Spleen (tissue), 11 donors: Measurements from ENCODE around the gene PTRHD1. TPM values are rescaled to one million over a fixed set of nuclear protein-coding genes. Genes with fewer than 3 reads are reported as not detected.
A peak's percentile ranks its signal among the peaks of the same experiment; 100 is the strongest.

ENCODE experiments used
- DNase-seq: peaks from one replicate; pipeline ENCODE4 v3.0.0-alpha.2; 2020
- H3K27ac ChIP-seq, 8 donors: fragments of 200-600 bp; sonication (generic) in 7 of 8; 1 replicate in 4 of 8; 2 replicates in 4 of 8; pipeline versions ENCODE4 v1.5.0 to v1.8.0; 2016 to 2021; ENCODE audit warnings: inconsistent platforms in 4 of 8, mild to moderate bottlenecking in 4 of 8, moderate library complexity in 1 of 8
- H3K27me3 ChIP-seq, 7 donors: fragments of 200-600 bp; sonication (generic) in 6 of 7; replicated peaks in 1 of 7; 1 replicate in 4 of 7; 2 replicates in 3 of 7; pipeline versions ENCODE4 v1.5.0 to v1.8.0; 2016 to 2021; ENCODE audit warnings: inconsistent platforms in 3 of 7, mild to moderate bottlenecking in 1 of 7
- H3K36me3 ChIP-seq, 6 donors: fragments of 200-600 bp; sonication (generic) in 5 of 6; 1 replicate in 4 of 6; 2 replicates in 2 of 6; pipeline versions ENCODE4 v1.5.0 to v1.8.0; 2016 to 2021; ENCODE audit warnings: inconsistent platforms in 2 of 6
- H3K4me1 ChIP-seq, 6 donors: fragments of 200-600 bp; sonication (generic) in 5 of 6; 1 replicate in 3 of 6; 2 replicates in 3 of 6; pipeline versions ENCODE4 v1.5.0 to v1.8.0; 2016 to 2021; ENCODE audit warnings: inconsistent platforms in 3 of 6
- H3K4me3 ChIP-seq, 8 donors: fragments of 200-600 bp; sonication (generic) in 7 of 8; 1 replicate in 4 of 8; 2 replicates in 4 of 8; pipeline versions ENCODE4 v1.5.0 to v1.8.0; 2016 to 2021; ENCODE audit warnings: inconsistent platforms in 4 of 8, mild to moderate bottlenecking in 4 of 8, moderate library complexity in 2 of 8
- H3K9me3 ChIP-seq, 8 donors: fragments of 200-600 bp; sonication (generic) in 7 of 8; 1 replicate in 4 of 8; 2 replicates in 4 of 8; pipeline versions ENCODE4 v1.5.0 to v1.8.0; 2016 to 2021; ENCODE audit warnings: inconsistent platforms in 4 of 8
- POLR2A ChIP-seq, 3 donors: fragments of 450-650 bp; IDR thresholded peaks; one replicate each; pipeline ENCODE4 v1.5.1; 2017; ENCODE audit warnings: antibody characterized with exemption in 3 of 3, mild to moderate bottlenecking in 1 of 3
- POLR2AphosphoS5 ChIP-seq, 3 donors: sonication (generic); formaldehyde crosslinking; IDR thresholded peaks; one replicate each; pipeline ENCODE4 v1.5.1; 2017; ENCODE audit warnings: antibody characterized with exemption in 3 of 3
- WGBS, 5 donors: extraction: QIAGEN DNeasy Blood & Tissue Kit in 3 of 5; methylation state at CpG; one replicate each; pipeline versions ENCODE4 v1.1.5 to v1.1.7; 2013 to 2018; 5-methylcytosine and 5-hydroxymethylcytosine counted together
- intact Hi-C: fragments of 100-400 bp; cut with DNase I; formaldehyde crosslinking; loops from one replicate; pipeline ENCODE4 v1.15.0; 2023; ENCODE audit warnings: low total_unique reads
- polyA plus RNA-seq, 3 donors: library from polyadenylated mRNA; stranded (reverse); fragments of 200-250 nt; gene quantifications; one replicate each; pipeline ENCODE4 v1.2.1, GENCODE V29; 2013
- total RNA-seq, 7 donors: library from RNA; depleted of rRNA in 3 of 7; stranded (reverse); fragments of >200 nt in 3 of 7; fragmentation: NEBNext Ultra II Directional in 4 of 7; extraction: Animal tissue kit (Norgen Biotek cat#: 25700) in 4 of 7; gene quantifications; one replicate each; pipeline versions ENCODE4 v1.1.0 to v1.2.1, GENCODE V29; 2016 to 2021
- TF ChIP-seq, protein P1 (sequence below), 11 experiments: fragments of 200-600 bp in 7 of 11; fragments of 450-650 bp in 4 of 11; sonication (generic) in 4 of 11; IDR thresholded peaks in 8 of 11; conservative IDR thresholded peaks in 3 of 11; 1 replicate in 7 of 11; 2 replicates in 4 of 11; pipeline versions ENCODE4 v1.4.0 to v1.8.0; 2016 to 2021; ENCODE audit warnings: antibody characterized with exemption in 11 of 11, inconsistent platforms in 4 of 11, mild to moderate bottlenecking in 1 of 11
- donor health status: healthy with polysubstance abuse.
- donor health status: DM: no; HTN: no; CAD: no; lungs with moderate emphysema.
- donor health status: DM: no; HTN: no; CAD: no.
- donor health status: Bipolar disorder and iron deficiency.
- donor health status: healthy.
- donor health status: DM: no; HTN: no; CAD: no.
- donor health status: DM: yes; HTN: yes; CAD: no.

Gene PTRHD1
- total and polyA plus RNA-seq, 10 donors: 11.0 to 42.0 (median 23.9) TPM

GRCh38 chr2:24821433-24821891, 28.3 kb upstream of the PTRHD1 start:
- 88 to 97% (median 93%) methylated on average over 12 to 15 of the region's 15 CpGs for WGBS, 5 donors
- peak; percentile 51 for DNase-seq

GRCh38 chr2:24820598-24821432, 27.6 kb upstream of the PTRHD1 start:
- H3K36me3 ChIP-seq: peaks cover 0 to 97% (median 39%) of the 10 kb centered on the region in 6 donors
- no peak overlapping the region for H3K4me3 ChIP-seq
- WGBS, 5 donors: 92 to 95% (median 93%) methylated on average over 17 of the region's 17 CpGs
- no peak overlapping the region for H3K27ac ChIP-seq
- TF ChIP-seq POLR2AphosphoS5 (IDR thresholded peaks at IDR 0.05) (no peak), POLR2A (IDR thresholded peaks at IDR 0.05) (no peak)
- TF ChIP-seq, protein P1, sequence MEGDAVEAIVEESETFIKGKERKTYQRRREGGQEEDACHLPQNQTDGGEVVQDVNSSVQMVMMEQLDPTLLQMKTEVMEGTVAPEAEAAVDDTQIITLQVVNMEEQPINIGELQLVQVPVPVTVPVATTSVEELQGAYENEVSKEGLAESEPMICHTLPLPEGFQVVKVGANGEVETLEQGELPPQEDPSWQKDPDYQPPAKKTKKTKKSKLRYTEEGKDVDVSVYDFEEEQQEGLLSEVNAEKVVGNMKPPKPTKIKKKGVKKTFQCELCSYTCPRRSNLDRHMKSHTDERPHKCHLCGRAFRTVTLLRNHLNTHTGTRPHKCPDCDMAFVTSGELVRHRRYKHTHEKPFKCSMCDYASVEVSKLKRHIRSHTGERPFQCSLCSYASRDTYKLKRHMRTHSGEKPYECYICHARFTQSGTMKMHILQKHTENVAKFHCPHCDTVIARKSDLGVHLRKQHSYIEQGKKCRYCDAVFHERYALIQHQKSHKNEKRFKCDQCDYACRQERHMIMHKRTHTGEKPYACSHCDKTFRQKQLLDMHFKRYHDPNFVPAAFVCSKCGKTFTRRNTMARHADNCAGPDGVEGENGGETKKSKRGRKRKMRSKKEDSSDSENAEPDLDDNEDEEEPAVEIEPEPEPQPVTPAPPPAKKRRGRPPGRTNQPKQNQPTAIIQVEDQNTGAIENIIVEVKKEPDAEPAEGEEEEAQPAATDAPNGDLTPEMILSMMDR (IDR thresholded peaks at IDR 0.05 in 8 of 11, conservative IDR thresholded peaks at IDR 0.05 in 3 of 11): no peak
- DNase-seq: peak; percentile 43
- H3K27me3 ChIP-seq: no peaks in the 10 kb centered on the region
- no peaks in the 10 kb centered on the region for H3K9me3 ChIP-seq
- H3K4me1 ChIP-seq: peaks cover 0 to 8% (median 0%) of the 10 kb centered on the region in 6 donors
- intact Hi-C loops: no loop called here

More at GRCh38 chr2:24821433-24821891, 28.3 kb upstream of the PTRHD1 start:
- H3K36me3 ChIP-seq: peaks cover 0 to 97% (median 36%) of the 10 kb centered on the region in 6 donors
- intact Hi-C loops: no loop called here
- no peaks in the 10 kb centered on the region for H3K27me3 ChIP-seq
- H3K4me1 ChIP-seq: peaks cover 0 to 10% (median 0%) of the 10 kb centered on the region in 6 donors
- TF ChIP-seq POLR2AphosphoS5 (IDR thresholded peaks at IDR 0.05) (no peak), POLR2A (IDR thresholded peaks at IDR 0.05) (no peak)
- TF ChIP-seq, protein P1 (IDR thresholded peaks at IDR 0.05 in 8 of 11, conservative IDR thresholded peaks at IDR 0.05 in 3 of 11): no peak
- H3K27ac ChIP-seq: no peak overlapping the region
- no peaks in the 10 kb centered on the region for H3K9me3 ChIP-seq
- H3K4me3 ChIP-seq: no peak overlapping the region

DNA sequence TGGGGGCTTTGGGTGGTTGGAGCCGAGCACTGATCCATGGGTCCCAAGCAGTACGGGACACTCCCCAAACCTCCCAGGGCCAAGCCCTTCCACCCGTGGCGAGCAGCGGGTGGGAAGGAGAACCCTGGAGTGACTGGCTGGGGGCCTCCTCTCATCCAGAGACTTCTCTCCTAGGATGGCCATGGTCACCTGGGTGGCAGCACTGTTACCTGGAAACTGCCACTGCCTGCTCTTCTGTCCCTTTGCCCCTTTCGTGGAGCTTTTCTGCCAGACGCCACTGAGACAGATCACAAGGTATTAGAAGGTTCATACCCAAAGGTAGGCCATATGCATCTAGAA, 27.0 kb upstream of the PTRHD1 start:
- Histone ChIP-seq H3K4me1 (peaks cover 0 to 8% (median 0%) of the 10 kb centered on the region in 6 donors), H3K4me3 (no peak overlapping the region), H3K27ac (no peak overlapping the region), H3K27me3 (no peaks in the 10 kb centered on the region), H3K9me3 (no peaks in the 10 kb centered on the region), H3K36me3 (peaks cover 0 to 99% (median 42%) of the 10 kb centered on the region in 6 donors)
- WGBS, 5 donors: 83 to 96% (median 92%) methylated on average over 7 of the region's 7 CpGs
- intact Hi-C loops: no loop called here
- DNase-seq: no peak
- TF ChIP-seq, protein P1 (IDR thresholded peaks at IDR 0.05 in 8 of 11, conservative IDR thresholded peaks at IDR 0.05 in 3 of 11): no peak
- TF ChIP-seq POLR2A (IDR thresholded peaks at IDR 0.05) (no peak), POLR2AphosphoS5 (IDR thresholded peaks at IDR 0.05) (no peak)

DNA sequence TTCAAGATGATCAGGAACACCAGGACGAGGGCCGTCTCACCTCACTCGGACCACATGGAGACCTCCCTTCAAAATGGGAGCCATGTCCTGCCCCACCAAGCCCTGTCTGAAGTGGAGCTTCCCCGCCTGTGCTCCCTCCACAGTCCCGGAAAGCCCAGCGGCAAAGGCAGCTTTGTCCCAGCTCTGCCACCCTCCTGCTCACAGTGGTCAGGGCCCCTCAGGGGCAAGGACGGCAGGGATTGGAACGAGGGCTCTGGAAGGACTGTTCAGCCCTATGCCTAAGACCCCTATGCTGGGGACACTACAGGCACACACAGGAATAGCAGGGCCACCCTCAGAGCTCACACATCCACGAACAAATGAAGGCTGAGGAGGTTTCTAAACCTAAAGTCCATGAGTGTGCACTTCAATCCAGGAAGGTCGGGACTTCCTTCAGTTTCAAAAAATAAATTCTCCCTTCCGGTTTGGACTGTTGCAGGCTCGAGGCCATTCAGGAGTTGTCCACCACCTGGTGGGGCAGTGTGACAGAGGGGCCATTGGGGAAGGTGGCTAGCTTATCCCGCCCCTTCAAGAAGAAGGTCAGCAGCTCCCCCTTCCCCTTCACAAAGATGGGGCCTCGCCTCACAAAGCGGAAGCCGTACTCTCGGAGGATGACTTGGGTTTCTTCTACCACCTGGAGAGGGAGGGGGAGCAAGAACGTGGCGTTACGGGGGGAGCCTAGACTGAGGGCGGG, 26.4 kb upstream of the PTRHD1 start:
- peak; percentile 67 for DNase-seq
- H3K27ac ChIP-seq: peak overlapping the region in 1 of 8 donors; percentile 34
- H3K4me3 ChIP-seq: no peak overlapping the region
- peaks cover 0 to 8% (median 0%) of the 10 kb centered on the region in 6 donors for H3K4me1 ChIP-seq
- intact Hi-C loops: no loop called here
- TF ChIP-seq POLR2A (IDR thresholded peaks at IDR 0.05) (no peak), POLR2AphosphoS5 (IDR thresholded peaks at IDR 0.05) (peak in 2 of 3 donors; percentile 25 to 38)
- H3K9me3 ChIP-seq: no peaks in the 10 kb centered on the region
- H3K27me3 ChIP-seq: no peaks in the 10 kb centered on the region
- 70 to 89% (median 83%) methylated on average over 19 to 21 of the region's 21 CpGs for WGBS, 5 donors
- peaks cover 0 to 99% (median 42%) of the 10 kb centered on the region in 6 donors for H3K36me3 ChIP-seq
